Thymus (tissue), 14 donors: ENCODE measurements around the gene ASCC2. TPM values are rescaled to one million over a fixed set of nuclear protein-coding genes. Genes with fewer than 3 reads are reported as not detected.
A peak's percentile ranks its signal among the peaks of the same experiment; 100 is the strongest.

Source experiments
- DNase-seq, 9 donors: peaks; one replicate each; pipeline ENCODE4 v3.0.0-alpha.2; 2013; ENCODE audit warnings: low spot score in 9 of 9, low read depth in 6 of 9, missing footprints in 1 of 9
- H3K27ac ChIP-seq, 2 donors: one replicate each; pipeline ENCODE4 v1.5.1; 2013; ENCODE audit warnings: control low read depth in 1 of 2, low read depth in 1 of 2, low read length in 1 of 2, mild to moderate bottlenecking in 1 of 2, moderate library complexity in 1 of 2
- H3K27me3 ChIP-seq, 2 donors: one replicate each; pipeline ENCODE4 v1.5.1; 2013; ENCODE audit warnings: low read length in 1 of 2; ENCODE audit not compliant: control insufficient read depth in 2 of 2, insufficient read depth in 1 of 2
- H3K36me3 ChIP-seq, 2 donors: one replicate each; pipeline ENCODE4 v1.5.1; 2013; ENCODE audit warnings: low read length in 1 of 2, mild to moderate bottlenecking in 1 of 2, moderate library complexity in 1 of 2; ENCODE audit not compliant: control insufficient read depth in 2 of 2, insufficient read depth in 2 of 2
- H3K4me1 ChIP-seq, 2 donors: one replicate each; pipeline ENCODE4 v1.5.1; 2013; ENCODE audit warnings: low read length in 2 of 2; ENCODE audit not compliant: control insufficient read depth in 2 of 2, insufficient read depth in 2 of 2
- H3K4me3 ChIP-seq, 2 donors: one replicate each; pipeline ENCODE4 v1.5.1; 2013; ENCODE audit warnings: low read length in 2 of 2, control low read depth in 1 of 2, mild to moderate bottlenecking in 1 of 2
- H3K9me3 ChIP-seq, 2 donors: one replicate each; pipeline ENCODE4 v1.5.1; 2013; ENCODE audit warnings: low read length in 1 of 2, mild to moderate bottlenecking in 1 of 2; ENCODE audit not compliant: control insufficient read depth in 2 of 2, insufficient read depth in 1 of 2
- WGBS: extraction: QIAGEN DNeasy Blood & Tissue Kit; methylation state at CpG from one replicate; pipeline ENCODE4 v1.1.7; 2013; 5-methylcytosine and 5-hydroxymethylcytosine counted together
- long read RNA-seq, 10 donors: transcript quantifications; one replicate each; lab custom pipeline, GENCODE V29; 2026
- polyA plus RNA-seq: library from polyadenylated mRNA; stranded (reverse); fragments of 200-250 nt; gene quantifications from one replicate; pipeline ENCODE4 v1.2.3, GENCODE V29; 2013
- total RNA-seq: library from RNA; stranded (reverse); fragments of 120-200 nt; gene quantifications from one replicate; pipeline ENCODE4 v1.2.4, GENCODE V29; 2013
- donor health status: healthy.

The ASCC2 gene, protein sequence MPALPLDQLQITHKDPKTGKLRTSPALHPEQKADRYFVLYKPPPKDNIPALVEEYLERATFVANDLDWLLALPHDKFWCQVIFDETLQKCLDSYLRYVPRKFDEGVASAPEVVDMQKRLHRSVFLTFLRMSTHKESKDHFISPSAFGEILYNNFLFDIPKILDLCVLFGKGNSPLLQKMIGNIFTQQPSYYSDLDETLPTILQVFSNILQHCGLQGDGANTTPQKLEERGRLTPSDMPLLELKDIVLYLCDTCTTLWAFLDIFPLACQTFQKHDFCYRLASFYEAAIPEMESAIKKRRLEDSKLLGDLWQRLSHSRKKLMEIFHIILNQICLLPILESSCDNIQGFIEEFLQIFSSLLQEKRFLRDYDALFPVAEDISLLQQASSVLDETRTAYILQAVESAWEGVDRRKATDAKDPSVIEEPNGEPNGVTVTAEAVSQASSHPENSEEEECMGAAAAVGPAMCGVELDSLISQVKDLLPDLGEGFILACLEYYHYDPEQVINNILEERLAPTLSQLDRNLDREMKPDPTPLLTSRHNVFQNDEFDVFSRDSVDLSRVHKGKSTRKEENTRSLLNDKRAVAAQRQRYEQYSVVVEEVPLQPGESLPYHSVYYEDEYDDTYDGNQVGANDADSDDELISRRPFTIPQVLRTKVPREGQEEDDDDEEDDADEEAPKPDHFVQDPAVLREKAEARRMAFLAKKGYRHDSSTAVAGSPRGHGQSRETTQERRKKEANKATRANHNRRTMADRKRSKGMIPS
- 26.4 TPM for total RNA-seq
- 51.8 TPM for polyA plus RNA-seq
- long read RNA-seq, donor 1 = 0 reads
- long read RNA-seq, donor 2, transcript ASCC2-202 (21 exons, 2,823 nt) = major isoform, 10 of 18 reads
- long read RNA-seq, donor 2, transcript ASCC2-220 (2 exons, 562 nt) = minor isoform, 6 of 18 reads
- long read RNA-seq, donor 2, partial matches to known transcripts = 0 of 18 reads
- long read RNA-seq, donor 2, other reads (novel, unspliced or antisense) = 0 of 18 reads
- long read RNA-seq, donor 3, partial matches to known transcripts = 0 of 11 reads
- long read RNA-seq, donor 3, other reads (novel, unspliced or antisense) = 0 of 11 reads
- long read RNA-seq, donor 4, partial matches to known transcripts = 0 of 7 reads
- long read RNA-seq, donor 4, other reads (novel, unspliced or antisense) = 0 of 7 reads
- long read RNA-seq, donor 5, partial matches to known transcripts = 0 of 5 reads
- long read RNA-seq, donor 5, other reads (novel, unspliced or antisense) = 0 of 5 reads
- long read RNA-seq, donor 6, transcript ASCC2-201 (20 exons, 2,793 nt) = major isoform, 9 of 16 reads
- long read RNA-seq, donor 6, partial matches to known transcripts = 0 of 16 reads
- long read RNA-seq, donor 6, other reads (novel, unspliced or antisense) = 0 of 16 reads
- long read RNA-seq, donor 7, transcript ASCC2-201 (20 exons, 2,793 nt) = major isoform, 8 of 13 reads
- long read RNA-seq, donor 7, partial matches to known transcripts = 0 of 13 reads
- long read RNA-seq, donor 7, other reads (novel, unspliced or antisense) = 0 of 13 reads
- long read RNA-seq, donor 8, partial matches to known transcripts = 0 of 3 reads
- long read RNA-seq, donor 8, other reads (novel, unspliced or antisense) = 0 of 3 reads
- long read RNA-seq, donor 9, partial matches to known transcripts = 0 of 3 reads
- long read RNA-seq, donor 9, other reads (novel, unspliced or antisense) = 0 of 3 reads
- long read RNA-seq, donor 10, partial matches to known transcripts = 0 of 3 reads
- long read RNA-seq, donor 10, other reads (novel, unspliced or antisense) = 0 of 3 reads

DNA sequence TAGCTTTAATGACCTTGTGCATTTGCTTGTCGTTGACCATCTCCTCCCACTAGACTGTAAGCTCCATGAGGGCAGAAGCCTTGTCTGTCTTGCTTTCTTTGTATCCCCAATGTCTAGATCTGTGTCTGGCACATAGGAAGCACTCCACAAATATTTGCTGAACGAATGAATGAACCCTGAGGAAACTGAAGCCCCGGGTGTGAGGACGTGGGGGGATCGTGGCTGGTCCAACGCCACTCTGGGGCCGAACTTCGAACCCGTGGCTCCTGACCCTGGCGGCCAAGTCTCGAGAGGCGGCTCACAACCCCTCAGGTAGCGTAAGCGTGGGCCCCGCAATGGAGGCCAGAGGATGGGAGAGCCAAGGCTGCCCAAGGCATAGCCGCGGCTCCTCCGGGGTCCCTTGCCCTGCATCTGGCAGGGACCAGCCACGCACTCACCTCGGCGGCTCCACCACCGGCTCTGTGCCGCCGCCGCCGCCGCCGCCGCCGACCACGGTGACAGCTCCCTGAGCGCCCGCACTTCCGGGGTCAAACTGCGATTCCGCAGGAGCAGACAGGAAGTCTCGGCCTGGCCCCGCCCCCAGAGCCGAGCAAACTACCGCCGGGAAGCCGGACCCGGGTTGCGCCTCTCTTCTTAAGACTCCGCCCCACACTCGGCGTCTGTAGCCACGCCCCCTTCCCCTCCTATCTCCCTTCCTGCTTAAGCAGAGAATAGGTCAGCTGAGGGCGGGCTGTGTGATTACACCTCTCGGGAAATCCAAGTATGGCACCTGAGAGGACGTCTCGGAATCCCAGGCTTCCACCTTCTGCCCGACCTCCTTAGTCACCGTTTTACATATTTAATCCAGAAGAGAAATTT is at the start of gene ASCC2:
Gene ASCC2 (minus strand): TSS at position 534 of the 858 bp plus-strand sequence. CDS start 5,949 bp downstream, outside the sequence.
- peak; percentile 95 to 99 (median 98) for DNase-seq
- peak within 1 kb of the TSS; percentile 80 to 90 for H3K27ac ChIP-seq
- peaks cover 8 to 11% of the 10 kb centered on the region in 2 donors for H3K36me3 ChIP-seq
- peaks cover 14 to 15% of the 10 kb centered on the region in 2 donors for H3K4me1 ChIP-seq
- H3K4me3 ChIP-seq = peak within 1 kb of the TSS; percentile 92 to 99
- H3K27me3 ChIP-seq = no peaks in the 10 kb centered on the region
- under 1% methylated on average over 54 of the region's 54 CpGs for WGBS
- no peaks in the 10 kb centered on the region for H3K9me3 ChIP-seq

DNA sequence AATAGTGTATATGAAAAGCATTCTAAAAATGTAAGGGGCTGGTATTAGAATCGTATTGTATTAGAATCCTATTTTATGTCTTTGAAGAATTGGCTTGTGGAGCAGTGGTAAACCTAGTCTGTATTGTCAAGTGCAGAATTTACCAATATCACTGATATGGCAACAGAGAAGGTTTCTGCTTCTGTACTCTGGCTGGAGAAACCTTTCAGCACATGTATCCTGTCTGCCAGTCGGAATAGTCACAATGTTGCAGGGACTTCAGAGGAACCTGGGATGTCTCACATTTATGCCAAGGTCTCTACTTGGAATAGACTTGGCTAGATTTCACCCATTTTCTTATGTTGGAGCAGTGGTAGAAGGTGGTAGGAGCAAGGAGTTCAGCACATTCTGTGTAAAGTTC is 49.3 kb upstream of the ASCC2 start:
- peaks cover 7% of the 10 kb centered on the region in 2 donors for H3K4me1 ChIP-seq
- H3K27ac ChIP-seq = no peak overlapping the region
- H3K27me3 ChIP-seq = no peaks in the 10 kb centered on the region
- H3K4me3 ChIP-seq = no peak overlapping the region
- no peak for DNase-seq
- H3K36me3 ChIP-seq = no peaks in the 10 kb centered on the region
- 96% methylated on average over 2 of the region's 2 CpGs for WGBS
- H3K9me3 ChIP-seq = no peaks in the 10 kb centered on the region

DNA sequence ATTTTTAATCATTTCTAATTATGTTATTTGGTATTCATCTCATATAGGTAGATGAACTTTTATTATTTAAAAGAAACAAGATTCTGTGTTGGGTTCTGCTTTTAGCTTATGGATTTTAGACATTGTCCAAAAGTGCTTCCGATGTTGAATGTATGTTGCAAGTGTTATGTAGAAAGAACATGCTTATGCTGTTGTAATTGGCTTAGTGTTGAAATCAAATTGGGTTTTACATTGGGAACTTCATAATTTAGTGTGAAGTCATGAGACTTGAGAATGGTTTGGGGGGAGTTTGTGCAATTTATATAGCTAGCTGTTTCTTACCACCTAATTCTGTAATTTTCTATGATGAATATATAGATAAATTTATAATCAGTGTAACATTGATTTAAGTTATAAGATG is 48.5 kb upstream of the ASCC2 start:
- no peak for DNase-seq
- H3K27ac ChIP-seq = no peak overlapping the region
- H3K36me3 ChIP-seq = no peaks in the 10 kb centered on the region
- no peaks in the 10 kb centered on the region for H3K9me3 ChIP-seq
- H3K27me3 ChIP-seq = no peaks in the 10 kb centered on the region
- H3K4me1 ChIP-seq = peaks cover 7 to 10% of the 10 kb centered on the region in 2 donors
- H3K4me3 ChIP-seq = no peak overlapping the region
- 99% methylated on average over 1 of the region's 1 CpG for WGBS

DNA sequence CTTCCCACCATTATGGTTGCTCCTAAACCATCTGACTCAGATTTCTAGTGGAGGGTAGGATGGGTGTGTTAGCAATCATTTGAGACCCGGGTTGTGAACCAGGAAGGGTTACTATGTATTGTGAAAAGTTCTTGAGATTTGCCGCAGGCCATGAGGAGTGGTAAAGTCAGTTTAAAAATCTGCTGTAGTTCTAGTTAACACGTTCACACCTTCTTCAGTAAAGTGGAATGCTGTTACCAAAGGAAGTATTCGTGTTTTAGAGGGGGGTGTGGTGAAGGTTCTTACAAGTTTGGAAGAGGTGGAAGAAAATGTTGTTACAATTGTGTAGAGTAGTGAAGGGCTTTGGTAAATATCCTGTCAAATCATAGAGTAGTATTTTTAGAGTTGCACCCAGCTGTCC is 47.5 kb upstream of the ASCC2 start:
- no peaks in the 10 kb centered on the region for H3K27me3 ChIP-seq
- H3K4me1 ChIP-seq = peaks cover 7 to 10% of the 10 kb centered on the region in 2 donors
- no peak overlapping the region for H3K27ac ChIP-seq
- DNase-seq = no peak
- H3K9me3 ChIP-seq = no peaks in the 10 kb centered on the region
- WGBS = 95% methylated on average over 4 of the region's 4 CpGs
- no peaks in the 10 kb centered on the region for H3K36me3 ChIP-seq
- no peak overlapping the region for H3K4me3 ChIP-seq

DNA sequence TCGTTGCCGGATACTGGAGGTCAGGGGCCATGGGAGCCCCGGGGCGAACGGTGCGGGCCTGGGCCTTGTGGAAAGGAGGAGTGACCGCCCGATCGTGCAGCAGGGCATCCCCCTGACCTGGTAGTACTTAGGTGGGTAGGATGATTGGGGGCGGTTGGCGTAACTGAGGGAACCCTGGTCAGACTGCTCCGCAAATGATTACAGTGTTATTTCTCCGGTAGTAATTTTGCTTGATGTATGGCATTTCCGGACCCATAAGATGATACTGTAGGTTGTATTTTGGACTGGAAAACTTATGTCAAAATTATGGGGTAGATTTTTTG is 45.7 kb upstream of the ASCC2 start:
- WGBS = 2% methylated on average over 14 of the region's 14 CpGs

DNA sequence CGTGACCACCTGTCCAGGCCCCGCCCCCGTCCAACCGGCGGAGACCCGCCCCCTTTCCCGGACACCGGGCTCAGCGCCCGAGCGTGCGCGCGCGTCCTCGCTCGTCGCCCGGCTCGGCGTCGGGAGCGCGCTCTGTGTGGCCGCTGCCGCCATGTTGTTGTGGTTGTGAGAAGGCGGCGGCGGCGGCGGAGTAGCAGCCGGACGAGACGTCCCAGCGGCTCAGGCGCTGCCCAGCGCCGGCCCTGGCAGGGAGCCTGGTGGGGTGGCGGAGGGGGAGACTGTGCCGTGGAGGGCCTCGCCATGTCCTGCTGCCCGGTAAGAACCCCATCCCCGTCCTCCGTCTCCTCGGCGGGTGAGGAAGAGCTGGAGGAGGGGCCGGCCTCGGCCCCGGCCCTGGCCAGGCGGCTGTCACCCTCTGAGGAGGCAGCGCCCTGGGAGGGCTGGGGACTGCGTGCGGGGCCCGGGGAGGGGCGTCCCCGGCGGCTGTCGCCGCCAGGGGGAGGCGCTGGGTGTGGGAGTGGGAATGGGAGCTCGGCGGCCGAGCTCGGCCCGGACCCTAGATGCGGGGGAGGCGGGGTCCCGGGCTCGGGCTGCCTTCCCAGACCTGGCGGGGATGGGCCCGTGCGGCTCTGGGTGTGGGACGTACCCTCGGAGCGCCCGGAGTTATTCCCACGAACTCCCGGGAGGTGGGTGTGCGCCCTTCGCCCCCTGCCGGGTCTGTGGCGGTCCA is 45.1 kb upstream of the ASCC2 start, which contains the start of gene MTMR3:
Gene MTMR3 (plus strand): TSS at position 130 of the 730 bp plus-strand sequence. CDS start 87,886 bp downstream, outside the sequence.
- no peaks in the 10 kb centered on the region for H3K9me3 ChIP-seq
- no peaks in the 10 kb centered on the region for H3K27me3 ChIP-seq
- peaks cover 7 to 10% of the 10 kb centered on the region in 2 donors for H3K4me1 ChIP-seq
- DNase-seq = peak; percentile 48 to 90 (median 80)
- H3K27ac ChIP-seq = peak within 1 kb of the TSS; percentile 75 to 89
- WGBS = under 1% methylated on average over 82 of the region's 82 CpGs
- H3K4me3 ChIP-seq = peak within 1 kb of the TSS; percentile 86 to 99
- no peaks in the 10 kb centered on the region for H3K36me3 ChIP-seq

More for the DNA sequence above, 45.7 kb upstream of the ASCC2 start:
- DNase-seq = no peak
- Histone ChIP-seq H3K27me3 (no peaks in the 10 kb centered on the region), H3K36me3 (no peaks in the 10 kb centered on the region), H3K27ac (peak overlapping the region; percentile 75 to 89), H3K4me3 (peak overlapping the region; percentile 86 to 99), H3K9me3 (no peaks in the 10 kb centered on the region), H3K4me1 (peaks cover 7 to 10% of the 10 kb centered on the region in 2 donors)

DNA sequence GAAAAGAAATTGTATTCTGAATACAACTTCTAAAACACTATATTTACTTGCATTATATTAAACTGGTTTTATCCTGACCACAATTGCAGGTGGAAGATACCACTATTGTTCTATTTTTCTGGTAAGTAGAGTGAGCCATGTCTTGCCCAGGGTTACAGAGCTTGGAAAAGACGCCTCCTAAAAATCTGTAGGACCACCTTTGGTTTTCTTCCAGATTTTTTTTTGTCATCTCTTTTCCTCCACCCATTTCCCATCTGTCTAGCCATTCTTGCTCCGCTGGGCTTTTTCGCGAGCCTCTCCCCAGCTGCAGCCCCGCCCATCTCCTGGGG is 44.6 kb upstream of the ASCC2 start:
- Histone ChIP-seq H3K27me3 (no peaks in the 10 kb centered on the region), H3K9me3 (no peaks in the 10 kb centered on the region), H3K27ac (no peak overlapping the region), H3K36me3 (no peaks in the 10 kb centered on the region), H3K4me3 (peak overlapping the region; percentile 13 to 99), H3K4me1 (peaks cover 7 to 10% of the 10 kb centered on the region in 2 donors)
- under 1% methylated on average over 5 of the region's 5 CpGs for WGBS
- DNase-seq = no peak
